H1 (cell line): ENCODE data around the gene VSTM2L.

Experiments
- ATF2 ChIP-seq: IDR thresholded peaks from 2 replicates; pipeline ENCODE4 v1.6.1; 2012; ENCODE audit warnings: low read length, inconsistent platforms
- CTCF ChIP-seq, 3 experiments: IDR thresholded peaks; 1 replicate in 2 of 3; 2 replicates in 1 of 3; pipeline versions ENCODE4 v1.5.1 to v1.6.1; 2011; ENCODE audit warnings: low read length in 3 of 3, mild to moderate bottlenecking in 3 of 3, inconsistent platforms in 2 of 3, low read depth in 1 of 3, moderate library complexity in 1 of 3; ENCODE audit not compliant: insufficient read depth in 1 of 3; ENCODE audit errors: control extremely low read depth in 1 of 3
- EP300 ChIP-seq, 2 experiments: IDR thresholded peaks; 1 replicate in 1 of 2; 2 replicates in 1 of 2; pipeline ENCODE4 v1.6.1; 2011 to 2012; ENCODE audit warnings: low read depth in 2 of 2, low read length in 2 of 2, mild to moderate bottlenecking in 2 of 2, borderline replicate concordance in 1 of 2, inconsistent platforms in 1 of 2, moderate library complexity in 1 of 2
- RFX5 ChIP-seq: IDR thresholded peaks from 2 replicates; pipeline ENCODE4 v1.6.1; 2011; ENCODE audit warnings: low read depth, low read length, improper control_type of control experiment, borderline replicate concordance
- RNF2 ChIP-seq: fragments of 200-900, 300-1000 bp; sonication (generic); IDR thresholded peaks from 2 replicates; pipeline ENCODE4 v1.7.1; 2016; ENCODE audit warnings: borderline replicate concordance, low read depth, mild to moderate bottlenecking, antibody characterized with exemption, low read length; ENCODE audit not compliant: poor library complexity, severe bottlenecking; ENCODE audit errors: missing control alignments

- TF ChIP-seq ATF2 (no peak), EP300 (IDR thresholded peaks at IDR 0.05; ENCODE audit: borderline replicate concordance in 1 of 2, low read depth in 2 of 2, low read length in 2 of 2) (no peak), RFX5 (no peak), CTCF (IDR thresholded peaks at IDR 0.05; ENCODE audit: control extremely low read depth in 1 of 3, insufficient read depth in 1 of 3, low read depth in 1 of 3, low read length in 3 of 3) (no peak), RNF2 (no peak)
Observed at GRCh38 chr20:37926612-37927011, 23.7 kb downstream of the VSTM2L start.
